NCI-H2081 treated with DMSO at 0.1 percent for 48 hours (cell line): Measurements from ENCODE around the gene GMCL2.

Experiments used
- DNase-seq: peaks from one replicate; lab custom pipeline; 2025; lab: John Stamatoyannopoulos, UW

Gene GMCL2

DNA sequence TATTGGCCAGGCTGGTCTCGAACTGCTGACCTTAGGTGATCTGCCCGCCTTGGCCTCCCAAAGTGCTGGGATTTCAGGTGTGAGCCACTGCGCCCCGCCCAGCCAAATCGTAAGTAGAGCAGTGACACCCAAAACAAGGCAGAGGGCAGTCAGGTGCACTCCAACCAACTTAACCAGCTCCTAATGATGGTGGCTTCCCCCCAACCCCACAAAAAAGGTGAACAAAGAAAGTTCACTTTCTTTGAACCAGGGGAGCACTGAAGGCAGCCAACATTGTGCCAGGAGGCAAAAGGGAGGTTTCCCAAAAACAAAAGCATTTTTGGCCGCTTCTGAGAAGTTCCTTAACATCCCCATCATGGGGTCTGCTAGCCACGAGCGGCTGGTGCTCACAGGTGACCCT lies 9.6 kb downstream of the GMCL2 start:
- DNase-seq: no peak

DNA sequence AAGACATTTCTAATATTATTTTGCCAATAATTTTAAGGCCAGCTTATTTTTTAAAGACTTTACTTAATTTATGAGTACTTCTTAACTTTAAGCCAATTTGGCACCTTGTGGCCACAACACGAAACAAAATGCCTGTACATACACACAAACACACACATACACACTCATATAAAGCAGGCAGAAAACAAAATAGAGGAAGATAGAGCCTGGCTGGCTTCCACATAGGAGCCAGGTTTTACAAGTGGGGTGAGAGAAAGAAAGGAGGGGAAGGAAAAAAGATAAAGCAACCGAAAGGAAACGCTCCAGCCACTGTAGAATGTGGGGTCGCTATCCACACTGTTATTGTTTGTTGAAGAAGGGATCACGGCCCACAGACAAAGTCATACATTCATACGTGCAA lies 10.4 kb downstream of the GMCL2 start:
- no peak for DNase-seq

DNA sequence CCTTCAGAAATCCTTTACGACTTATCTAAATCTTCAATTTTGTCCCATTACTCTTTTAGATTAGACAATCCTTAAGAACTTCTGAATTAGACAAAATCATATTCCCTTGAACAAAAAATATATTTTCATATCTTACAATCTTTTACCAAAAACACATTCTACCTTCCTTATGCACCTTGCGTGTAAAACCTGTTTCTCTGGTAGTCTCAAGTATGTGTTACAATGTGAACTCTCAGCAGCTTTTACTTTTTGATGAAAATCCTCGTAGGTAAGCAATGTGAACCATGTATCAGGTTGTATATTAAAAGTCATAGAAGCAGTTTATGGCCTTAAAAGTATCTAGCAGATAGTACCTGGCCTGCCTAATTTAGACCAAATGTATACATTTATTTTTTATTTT lies 12.7 kb downstream of the GMCL2 start:
- no peak for DNase-seq

DNA sequence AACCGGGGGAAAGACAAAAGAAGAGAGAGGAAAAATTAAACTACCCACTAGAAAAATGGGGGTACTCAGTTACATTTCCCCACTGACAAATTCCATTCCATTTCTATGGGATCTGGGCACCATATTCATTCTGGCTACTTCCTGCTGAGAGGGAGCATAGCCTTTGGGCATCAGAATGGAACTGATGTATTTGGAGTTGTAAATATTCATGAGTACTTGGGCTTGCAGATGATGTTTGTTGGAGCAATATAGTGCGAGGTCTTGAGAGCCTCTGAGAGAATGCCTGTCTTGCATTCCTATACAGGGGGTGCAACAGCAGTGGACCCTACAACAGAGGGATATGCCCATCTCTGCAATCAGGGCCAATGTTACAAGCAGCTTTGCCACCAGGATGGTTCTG lies 16.7 kb downstream of the GMCL2 start:
- DNase-seq: no peak

GRCh38 chr5:178165581-178165980 lies 21.6 kb downstream of the GMCL2 start:
- no peak for DNase-seq

DNA sequence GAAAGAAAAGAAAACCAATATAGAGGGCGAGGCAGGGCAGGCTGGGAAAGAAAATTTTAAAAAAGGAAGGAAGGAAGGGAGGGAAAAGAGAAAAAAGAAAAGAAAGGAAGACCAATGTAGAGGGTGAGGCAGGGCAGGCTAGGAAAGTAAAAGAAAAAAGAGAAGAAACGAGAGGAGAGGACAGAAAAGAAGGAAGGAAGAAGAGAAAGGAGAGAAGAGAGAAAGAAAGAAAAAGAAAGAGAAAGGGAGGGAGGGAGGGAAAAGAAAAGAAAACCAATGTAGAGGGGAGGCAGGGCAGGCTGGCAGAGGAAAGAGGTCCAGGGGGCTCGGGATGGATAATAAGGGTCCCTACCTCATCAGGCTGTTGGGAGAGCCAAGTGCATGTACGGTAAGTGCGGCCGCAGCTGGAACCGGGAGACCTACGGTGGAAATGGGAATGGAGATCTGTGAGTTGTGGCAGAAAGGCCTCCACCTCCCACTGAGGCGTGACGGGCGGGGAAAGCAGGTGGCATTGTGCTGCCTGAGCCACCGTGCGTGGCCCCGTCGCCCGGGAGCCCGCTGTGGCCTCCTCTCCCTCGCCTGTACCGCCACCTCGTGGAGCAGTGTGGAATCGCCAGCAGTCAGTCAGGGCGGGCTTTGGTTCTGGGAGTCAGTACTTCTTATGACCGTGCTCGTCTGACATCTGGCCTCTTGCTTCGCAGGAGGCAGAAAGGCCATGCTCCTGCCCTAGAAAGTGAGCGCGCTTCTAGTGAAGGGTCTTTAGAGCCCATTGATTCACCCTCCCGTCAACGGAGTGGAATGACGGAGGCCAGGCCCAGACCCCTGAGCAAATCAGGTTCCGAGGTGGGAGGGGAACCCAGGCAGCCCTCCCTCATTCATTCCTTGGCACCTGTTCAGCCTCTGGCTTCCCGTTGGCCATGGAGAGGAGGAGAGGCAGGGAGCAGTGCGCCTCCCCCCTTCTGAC lies 23.1 kb downstream of the GMCL2 start:
- DNase-seq: peak; percentile 55

DNA sequence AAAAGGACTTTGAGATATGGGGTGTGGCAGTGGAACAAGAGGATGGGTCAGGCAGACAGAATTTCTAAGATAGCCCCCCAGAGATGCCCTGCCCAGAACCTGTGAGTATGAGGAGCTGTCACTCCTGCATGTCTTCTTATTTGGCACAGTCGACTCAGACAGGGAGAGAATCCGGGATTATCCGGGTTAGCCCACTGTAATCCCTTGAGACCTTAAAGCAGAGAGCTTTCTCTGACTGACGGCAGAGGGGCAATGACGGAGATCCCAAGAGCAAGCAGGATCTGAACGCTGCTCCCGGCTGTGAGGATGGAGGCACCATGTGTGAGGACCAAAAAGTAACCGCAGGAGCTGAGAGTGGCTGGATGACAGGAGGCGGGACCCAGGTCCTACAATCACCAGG lies 24.7 kb downstream of the GMCL2 start:
- no peak for DNase-seq

- DNase-seq: no peak
These were observed 27.0 kb downstream of the GMCL2 start for GRCh38 chr5:178160176-178160575.

DNA sequence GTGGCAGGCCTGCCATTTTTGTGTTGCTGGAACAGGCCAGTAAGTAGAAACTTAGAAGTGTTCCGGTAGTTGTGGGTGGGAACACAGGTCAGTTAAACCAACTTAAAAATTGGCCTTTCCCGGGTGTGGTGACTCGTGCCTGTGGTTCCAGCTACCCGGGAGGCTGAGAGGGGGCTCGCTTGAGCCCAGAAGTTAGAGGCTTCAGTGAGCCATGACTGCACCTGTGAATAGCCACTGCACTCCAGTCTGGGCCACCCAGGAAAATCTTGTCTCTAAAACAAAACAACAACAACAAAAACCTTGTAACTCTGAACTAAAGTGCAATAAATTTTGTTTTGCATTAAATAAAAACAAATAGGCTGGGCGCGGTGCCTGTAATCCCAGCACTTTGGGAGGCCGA lies 32.1 kb downstream of the GMCL2 start:
- DNase-seq: no peak

GRCh38 chr5:178153530-178154340 lies 33.4 kb downstream of the GMCL2 start, which contains the start of gene NHP2:
Gene NHP2, minus strand, starts transcription at chr5:178153885. Its CDS starts 68 bp downstream, at chr5:178153817.
- peak; percentile 90 for DNase-seq

GRCh38 chr5:178152491-178153444 lies 34.4 kb downstream of the GMCL2 start:
- DNase-seq: no peak

DNA sequence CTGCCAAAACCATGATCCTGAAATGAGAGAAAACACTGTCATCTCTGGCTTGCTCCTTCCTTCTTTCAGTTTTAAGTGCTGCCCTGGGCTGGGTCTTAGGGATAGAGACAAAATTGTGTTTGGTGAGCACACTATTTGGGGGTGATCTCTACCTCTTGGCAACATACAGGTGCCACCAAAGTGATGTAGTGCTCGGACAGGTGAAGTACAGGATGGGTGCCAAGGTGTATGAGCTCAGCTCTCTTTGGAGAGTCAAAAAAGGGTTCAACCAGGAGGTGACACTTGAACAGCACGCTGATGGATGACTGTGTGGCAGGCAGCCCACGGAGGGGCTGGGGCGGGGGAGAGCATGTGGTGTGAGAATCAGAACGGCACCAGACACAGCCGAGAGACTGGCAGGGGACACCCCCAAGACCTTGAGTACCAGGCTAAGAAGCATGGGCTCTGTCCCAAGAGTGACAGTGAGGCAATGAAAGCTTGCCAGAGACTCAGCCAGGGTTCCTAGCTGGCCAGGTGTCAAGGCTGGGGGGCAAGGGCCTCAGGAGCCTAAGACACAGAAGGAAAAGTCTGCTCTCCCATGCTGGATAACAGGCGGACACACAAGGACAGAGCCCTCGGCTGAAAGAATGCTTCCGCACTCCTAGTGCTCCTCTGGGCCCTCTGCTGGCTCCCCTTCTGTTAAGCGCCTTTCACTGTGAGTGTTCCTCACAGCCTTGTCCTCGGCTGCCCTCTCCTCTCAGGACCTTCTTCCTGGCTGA lies 36.0 kb downstream of the GMCL2 start:
- no peak for DNase-seq

DNA sequence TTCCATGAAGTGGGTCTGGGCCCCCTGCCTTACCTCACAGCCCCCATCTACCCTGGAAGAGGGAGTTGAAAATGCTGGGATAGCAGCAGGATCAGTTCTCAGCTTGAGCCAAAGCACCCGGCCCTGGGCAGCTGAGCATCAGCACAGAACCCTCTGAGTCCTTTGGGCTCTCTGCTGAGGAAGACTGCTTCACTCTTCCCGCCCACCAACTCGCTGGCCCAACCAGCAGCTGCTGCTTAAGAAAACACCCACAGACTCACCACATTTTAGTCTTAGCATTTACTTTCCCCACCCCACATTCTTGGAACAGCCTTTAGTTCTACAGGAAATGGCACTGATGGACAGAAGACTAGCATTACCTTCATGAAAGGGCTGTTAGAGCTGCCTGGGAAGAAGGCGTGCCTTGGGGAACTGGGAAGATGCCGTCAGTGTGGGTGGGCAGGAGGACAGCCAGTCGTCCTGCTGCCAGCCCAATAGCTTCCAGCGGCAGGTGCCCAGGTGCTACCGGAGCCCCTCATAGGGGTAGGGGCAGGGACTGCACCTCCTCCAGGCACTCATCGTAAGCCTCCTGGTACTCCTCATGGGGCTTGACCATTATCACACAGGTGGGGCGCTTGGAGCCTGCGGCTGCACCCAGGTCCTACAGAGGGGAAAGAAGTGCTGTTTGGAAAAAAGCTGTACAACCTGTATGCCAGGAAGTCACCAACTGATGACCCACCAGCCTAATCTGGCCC lies 37.8 kb downstream of the GMCL2 start:
- DNase-seq: no peak

- DNase-seq: no peak
These were observed 39.8 kb downstream of the GMCL2 start for GRCh38 chr5:178147406-178147805.

DNA sequence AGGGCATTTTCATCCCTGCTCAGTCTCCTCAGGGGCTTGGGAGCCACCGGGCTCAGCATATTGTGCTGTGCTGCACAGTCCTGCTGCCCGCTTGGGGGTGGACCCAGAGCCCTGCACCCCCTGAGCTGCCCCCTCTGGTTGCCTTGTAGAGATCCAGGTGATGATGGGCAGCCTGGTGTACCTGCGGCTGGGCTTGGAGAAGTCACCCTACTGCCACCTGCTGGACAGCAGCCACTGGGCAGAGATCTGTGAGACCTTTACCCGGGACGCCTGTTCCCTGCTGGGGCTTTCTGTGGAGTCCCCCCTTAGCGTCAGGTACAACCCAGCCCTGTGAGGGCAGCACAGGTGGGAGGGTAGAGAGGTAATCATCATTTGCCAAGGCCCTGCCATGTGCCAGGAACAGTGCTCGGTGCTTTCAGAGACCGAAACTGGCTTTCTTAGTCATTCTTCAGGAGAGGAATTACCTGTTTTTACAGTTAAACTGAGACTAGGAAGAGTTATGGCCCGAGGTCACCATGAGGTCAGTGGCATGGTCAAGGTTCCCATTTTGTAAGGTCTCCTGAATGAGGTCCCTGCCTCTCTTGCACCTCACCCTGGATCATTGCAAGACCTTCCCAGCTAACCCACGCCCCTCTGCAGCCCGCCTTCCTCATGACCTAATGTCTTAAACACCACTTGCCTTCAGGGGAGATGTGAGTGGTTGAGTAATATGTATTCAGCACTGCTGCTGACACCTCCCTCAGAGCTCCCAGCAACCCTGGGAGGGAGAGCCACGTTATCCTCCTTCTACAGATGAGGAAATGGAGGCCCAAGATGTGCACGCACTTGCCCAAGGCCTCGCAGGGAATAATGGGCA lies 41.0 kb downstream of the GMCL2 start:
- no peak for DNase-seq

DNA sequence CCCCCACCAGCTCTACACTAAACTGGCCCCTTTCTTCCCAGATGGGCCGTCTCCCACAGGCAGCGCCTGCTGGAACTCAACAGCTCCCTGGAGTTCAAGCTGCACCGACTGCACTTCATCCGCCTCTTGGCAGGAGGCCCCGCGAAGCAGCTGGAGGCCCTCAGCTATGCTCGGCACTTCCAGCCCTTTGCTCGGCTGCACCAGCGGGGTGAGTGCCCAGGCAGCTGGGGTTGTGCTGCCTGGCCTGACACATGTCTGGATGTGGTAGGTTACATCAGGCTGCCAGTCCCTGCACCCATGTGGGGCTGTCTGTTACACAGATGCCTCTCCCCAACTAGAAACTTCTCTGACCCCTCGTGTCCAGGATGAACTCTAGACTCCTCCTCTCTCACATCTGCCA lies 43.3 kb downstream of the GMCL2 start:
- no peak for DNase-seq

- no peak for DNase-seq
These were observed 43.9 kb downstream of the GMCL2 start for GRCh38 chr5:178143246-178143645.

- no peak for DNase-seq
These were observed 44.5 kb downstream of the GMCL2 start for GRCh38 chr5:178142642-178143041.

DNA sequence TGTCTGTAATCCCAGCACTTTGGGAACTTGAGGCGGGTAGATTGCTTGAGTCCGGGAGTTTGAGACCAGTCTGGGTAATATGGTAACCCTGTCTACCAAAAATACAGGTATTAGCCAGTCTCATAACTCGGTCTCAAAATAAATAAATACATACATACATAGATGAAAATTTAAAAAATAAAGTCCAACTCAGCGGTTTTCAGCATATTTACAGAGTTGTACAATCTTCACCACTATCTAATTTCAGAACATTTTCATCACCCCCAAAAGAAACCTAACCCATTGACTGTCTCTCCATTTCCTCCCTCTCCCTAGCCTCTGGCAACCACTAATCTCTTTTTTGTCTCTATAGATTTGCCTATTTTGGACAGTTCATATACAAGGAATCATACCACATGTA lies 45.6 kb downstream of the GMCL2 start:
- DNase-seq: no peak
